Astrocyte (in vitro differentiated cells and primary cell): ENCODE results near the gene SHFL. TPM values are rescaled to one million over a fixed set of nuclear protein-coding genes. Genes with fewer than 3 reads are reported as not detected.

Source experiments
- DNase-seq: peaks from one replicate; pipeline ENCODE4 v3.0.0-alpha.2; 2010; ENCODE audit warnings: low read depth
- FAIRE-seq: peaks from 2 replicates; lab custom pipeline; 2011; peaks lifted over from hg19 to GRCh38; lab: Jason Lieb, UNC
- H2AFZ ChIP-seq: 2 replicates; pipeline ENCODE4 v1.6.0; 2012; ENCODE audit warnings: low read depth, low read length, inconsistent platforms
- H3K27ac ChIP-seq: 2 replicates; pipeline ENCODE4 v1.5.1; 2011; ENCODE audit warnings: low read depth, low read length, inconsistent platforms
- H3K27me3 ChIP-seq: 2 replicates; pipeline ENCODE4 v1.6.0; 2011; ENCODE audit warnings: low read length, inconsistent platforms; ENCODE audit not compliant: insufficient read depth
- H3K36me3 ChIP-seq: 2 replicates; pipeline ENCODE4 v1.5.1; 2011; ENCODE audit warnings: low read length, inconsistent platforms; ENCODE audit not compliant: insufficient read depth
- H3K4me1 ChIP-seq: 2 replicates; pipeline ENCODE4 v1.5.1; 2011; ENCODE audit warnings: low read length, inconsistent platforms; ENCODE audit not compliant: insufficient read depth
- H3K4me2 ChIP-seq: 2 replicates; pipeline ENCODE4 v1.6.0; 2012; ENCODE audit warnings: low read length, inconsistent platforms
- H3K4me3 ChIP-seq: 2 replicates; pipeline ENCODE4 v1.5.1; 2011; ENCODE audit warnings: low read depth, mild to moderate bottlenecking, low read length, inconsistent platforms; ENCODE audit not compliant: insufficient read depth
- H3K79me2 ChIP-seq: 2 replicates; pipeline ENCODE4 v1.6.0; 2012; ENCODE audit warnings: mild to moderate bottlenecking, low read length, inconsistent platforms; ENCODE audit not compliant: insufficient read depth
- H3K9ac ChIP-seq: 2 replicates; pipeline ENCODE4 v1.6.0; 2012; ENCODE audit warnings: mild to moderate bottlenecking, low read length, inconsistent platforms
- H3K9me3 ChIP-seq: 2 replicates; pipeline ENCODE4 v1.5.1; 2012; ENCODE audit warnings: low read depth, mild to moderate bottlenecking, low read length, inconsistent platforms; ENCODE audit not compliant: insufficient read depth
- H4K20me1 ChIP-seq: 2 replicates; pipeline ENCODE4 v1.6.0; 2012; ENCODE audit warnings: low read length, inconsistent platforms; ENCODE audit not compliant: insufficient read depth
- H3K27ac Mint-ChIP-seq: one replicate; pipeline ENCODE4 v1.8.0; 2021; ENCODE audit warnings: mild to moderate bottlenecking, mixed read lengths; ENCODE audit not compliant: unreplicated experiment
- H3K27me3 Mint-ChIP-seq: one replicate; pipeline ENCODE4 v1.8.0; 2021; ENCODE audit warnings: low read depth, mixed read lengths; ENCODE audit not compliant: unreplicated experiment
- H3K36me3 Mint-ChIP-seq: one replicate; pipeline ENCODE4 v1.8.0; 2021; ENCODE audit warnings: low read depth, mixed read lengths; ENCODE audit not compliant: unreplicated experiment
- H3K4me1 Mint-ChIP-seq: one replicate; pipeline ENCODE4 v1.8.0; 2021; ENCODE audit warnings: low read depth, mixed read lengths; ENCODE audit not compliant: unreplicated experiment
- H3K4me3 Mint-ChIP-seq: one replicate; pipeline ENCODE4 v1.8.0; 2021; ENCODE audit warnings: mild to moderate bottlenecking, moderate library complexity, mixed read lengths; ENCODE audit not compliant: unreplicated experiment
- H3K9me3 Mint-ChIP-seq: one replicate; pipeline ENCODE4 v1.8.0; 2021; ENCODE audit warnings: mild to moderate bottlenecking, mixed read lengths; ENCODE audit not compliant: unreplicated experiment
- CTCF ChIP-seq: IDR thresholded peaks from 2 replicates; pipeline ENCODE4 v1.5.1; 2011; ENCODE audit warnings: low read depth, mild to moderate bottlenecking, inconsistent platforms, low read length, moderate library complexity; ENCODE audit not compliant: insufficient read depth
- EZH2 ChIP-seq: IDR thresholded peaks from 2 replicates; pipeline ENCODE4 v1.6.1; 2012; ENCODE audit warnings: mild to moderate bottlenecking, low read length, inconsistent platforms; ENCODE audit not compliant: insufficient read depth
- total RNA-seq: library from RNA; stranded (reverse); gene quantifications from 2 replicates; pipeline ENCODE4 v1.2.1, GENCODE V29; 2021

Gene SHFL
- total RNA-seq, 1 donor from 2014 or later, result 73.5 TPM

- Histone ChIP-seq H3K27ac (peak within 1 kb of the TSS; percentile 78), H3K4me1 (peaks cover 9% of the 10 kb centered on the region), H3K27me3 (no peaks in the 10 kb centered on the region), H3K9ac (peak within 1 kb of the TSS; percentile 88), H3K36me3 (peaks cover 13% of the 10 kb centered on the region), H4K20me1 (peaks cover 29% of the 10 kb centered on the region), H2AFZ (peak within 1 kb of the TSS; percentile 70), H3K4me3 (peak within 1 kb of the TSS; percentile 80), H3K4me2 (peak within 1 kb of the TSS; percentile 98), H3K79me2 (peaks cover 43% of the 10 kb centered on the region), H3K9me3 (no peaks in the 10 kb centered on the region)
- FAIRE-seq (no peak), DNase-seq (peak; percentile 92)
- Mint-ChIP-seq H3K36me3 (peaks cover 8% of the 10 kb centered on the region), H3K27ac (peak within 1 kb of the TSS; percentile 90), H3K4me1 (peaks cover 9% of the 10 kb centered on the region), H3K27me3 (no peaks in the 10 kb centered on the region), H3K9me3 (no peaks in the 10 kb centered on the region), H3K4me3 (peak within 1 kb of the TSS; percentile 95)
- no peak for TF ChIP-seq EZH2
- TF ChIP-seq CTCF, result no peak
Measured at GRCh38 chr19:10106100-10106936, 20.2 kb downstream of the SHFL start, which contains the start of gene PPAN. Gene PPAN (plus strand): TSS chr19:10106362. CDS start chr19:10106395, 33 bp downstream.

- no peaks in the 10 kb centered on the region for H3K27me3 ChIP-seq
- peaks cover 43% of the 10 kb centered on the region for H3K79me2 ChIP-seq
- Mint-ChIP-seq H3K36me3 (peaks cover 11% of the 10 kb centered on the region), H3K4me1 (peaks cover 9% of the 10 kb centered on the region), H3K4me3 (peak overlapping the region; percentile 95), H3K27ac (peak overlapping the region; percentile 90), H3K9me3 (no peaks in the 10 kb centered on the region), H3K27me3 (no peaks in the 10 kb centered on the region)
- no peaks in the 10 kb centered on the region for H3K9me3 ChIP-seq
- TF ChIP-seq CTCF, result no peak
- no peak for TF ChIP-seq EZH2
- H3K9ac ChIP-seq, result peak overlapping the region; percentile 88
- peak overlapping the region; percentile 80 for H3K4me3 ChIP-seq
- peaks cover 36% of the 10 kb centered on the region for H4K20me1 ChIP-seq
- H3K27ac ChIP-seq, result peak overlapping the region; percentile 78
- no peak for DNase-seq
- no peak for FAIRE-seq
- H3K4me1 ChIP-seq, result peaks cover 9% of the 10 kb centered on the region
- H3K36me3 ChIP-seq, result peaks cover 13% of the 10 kb centered on the region
- H3K4me2 ChIP-seq, result peak overlapping the region; percentile 98
- H2AFZ ChIP-seq, result no peak overlapping the region
Measured at GRCh38 chr19:10107254-10107653, 21.1 kb downstream of the SHFL start.
